ENCODE measurements around the gene INHBB.

- no peak for TF ChIP-seq CTCF (IDR thresholded peaks at IDR 0.05)
- TF ChIP-seq ZFX (IDR thresholded peaks at IDR 0.05; ENCODE audit: borderline replicate concordance) = no peak
Observed at GRCh38 chr2:120371969-120372625, 26.2 kb downstream of the INHBB start.
